HEK293 (cell line): ENCODE results near the gene SLC4A1AP.
A peak's percentile ranks its signal among the peaks of the same experiment; 100 is the strongest.

Experiments used
- CTCF ChIA-PET: fragments of 350-600 bp; formaldehyde crosslinking; extraction: SDS; loops from one replicate; lab custom pipeline; 2021; ENCODE audit warnings: antibody characterized with exemption; lab: Yijun Ruan, JAX
- POLR2A ChIA-PET: fragments of 300-600 bp; formaldehyde crosslinking; extraction: SDS; loops from one replicate; lab custom pipeline; 2020; ENCODE audit warnings: antibody characterized with exemption, inconsistent platforms; lab: Yijun Ruan, JAX
- H3K27ac ChIP-seq: fragments of 200-500 bp; sonication (Bioruptor generic); 2 replicates; pipeline ENCODE4 v1.5.1; 2014; ENCODE audit warnings: low read depth, low read length, control low read depth, inconsistent platforms; ENCODE audit errors: extremely low read depth
- H3K36me3 ChIP-seq, 2 experiments: fragments of 200-500 bp in 1 of 2; sonication (Bioruptor generic) in 1 of 2; 1 replicate in 1 of 2; 2 replicates in 1 of 2; pipeline ENCODE4 v1.5.1; 2014 to 2017; ENCODE audit warnings: inconsistent platforms in 2 of 2, low read length in 2 of 2; ENCODE audit not compliant: control insufficient read depth in 2 of 2, insufficient read depth in 1 of 2
- H3K4me1 ChIP-seq: fragments of 200-500 bp; sonication (Bioruptor generic); 2 replicates; pipeline ENCODE4 v1.5.1; 2014; ENCODE audit warnings: mild to moderate bottlenecking, low read length, inconsistent platforms; ENCODE audit not compliant: control insufficient read depth, insufficient read depth
- H3K4me3 ChIP-seq: 2 replicates; pipeline ENCODE4 v1.5.1; 2011; ENCODE audit warnings: low read depth, mild to moderate bottlenecking, control low read depth, low read length, moderate library complexity
- H3K9me3 ChIP-seq: fragments of 200-500 bp; sonication (Bioruptor generic); 2 replicates; pipeline ENCODE4 v1.5.1; 2014; ENCODE audit warnings: low read depth, low read length, inconsistent platforms; ENCODE audit not compliant: control insufficient read depth, insufficient read depth
- GLIS2 ChIP-seq: fragments of 450-650 bp; formaldehyde crosslinking; IDR thresholded peaks from 2 replicates; pipeline ENCODE4 v1.5.1; 2016; ENCODE audit warnings: missing biosample characterization, missing genetic modification characterization
- HOXA7 ChIP-seq: sonication (generic); formaldehyde crosslinking; IDR thresholded peaks from 2 replicates; pipeline ENCODE4 v1.8.1; 2022; ENCODE audit warnings: missing genetic modification reagents, borderline replicate concordance
- HOXC10 ChIP-seq: sonication (generic); formaldehyde crosslinking; IDR thresholded peaks from 2 replicates; pipeline ENCODE4 v1.8.1; 2023; ENCODE audit warnings: mild to moderate bottlenecking, missing genetic modification reagents
- OVOL3 ChIP-seq: fragments of 450-650 bp; formaldehyde crosslinking; IDR thresholded peaks from 2 replicates; pipeline ENCODE4 v1.5.1; 2016; ENCODE audit warnings: missing biosample characterization, missing genetic modification characterization
- PRDM2 ChIP-seq: fragments of 450-650 bp; formaldehyde crosslinking; IDR thresholded peaks from 2 replicates; pipeline ENCODE4 v1.5.1; 2016; ENCODE audit warnings: missing biosample characterization, missing genetic modification characterization, borderline replicate concordance
- SP7 ChIP-seq: fragments of 450-650 bp; formaldehyde crosslinking; IDR thresholded peaks from 2 replicates; pipeline ENCODE4 v1.5.1; 2016; ENCODE audit warnings: missing biosample characterization, missing genetic modification characterization
- ZNF132 ChIP-seq: fragments of 450-650 bp; formaldehyde crosslinking; IDR thresholded peaks from 2 replicates; pipeline ENCODE4 v1.5.1; 2017; ENCODE audit warnings: missing biosample characterization, missing genetic modification characterization, borderline replicate concordance
- ZNF146 ChIP-seq: fragments of 450-650 bp; formaldehyde crosslinking; IDR thresholded peaks from 2 replicates; pipeline ENCODE4 v1.5.1; 2016; ENCODE audit warnings: missing biosample characterization, missing genetic modification characterization
- ZNF155 ChIP-seq: fragments of 450-650 bp; formaldehyde crosslinking; IDR thresholded peaks from 2 replicates; pipeline ENCODE4 v1.5.1; 2016; ENCODE audit warnings: missing biosample characterization, missing genetic modification characterization
- ZNF184 ChIP-seq: fragments of 450-650 bp; IDR thresholded peaks from 2 replicates; pipeline ENCODE4 v1.5.1; 2018; ENCODE audit warnings: missing biosample characterization, mild to moderate bottlenecking, missing genetic modification characterization
- ZNF211 ChIP-seq: fragments of 450-650 bp; formaldehyde crosslinking; IDR thresholded peaks from 2 replicates; pipeline ENCODE4 v1.5.1; 2016; ENCODE audit warnings: low read depth, missing biosample characterization, missing genetic modification characterization
- ZNF366 ChIP-seq: fragments of 450-650 bp; formaldehyde crosslinking; conservative IDR thresholded peaks from 2 replicates; pipeline ENCODE4 v1.5.1; 2016; ENCODE audit warnings: missing biosample characterization, missing genetic modification characterization
- ZNF707 ChIP-seq: fragments of 450-650 bp; formaldehyde crosslinking; IDR thresholded peaks from 2 replicates; pipeline ENCODE4 v1.5.1; 2016; ENCODE audit warnings: missing biosample characterization, missing genetic modification characterization
- ZNF837 ChIP-seq: fragments of 450-650 bp; formaldehyde crosslinking; IDR thresholded peaks from 2 replicates; pipeline ENCODE4 v1.5.1; 2016; ENCODE audit warnings: missing biosample characterization, missing genetic modification characterization

Gene SLC4A1AP

GRCh38 chr2:27738349-27739057 is 74.8 kb downstream of the SLC4A1AP start:
- no peak overlapping the region for H3K4me3 ChIP-seq
- no peaks in the 10 kb centered on the region for H3K36me3 ChIP-seq
- TF ChIP-seq HOXC10 (no peak), OVOL3 (no peak), ZNF837 (tag by site-specific recombination) (no peak), SP7 (tag by site-specific recombination) (no peak), ZNF366 (tag by site-specific recombination) (no peak), ZNF211 (tag by site-specific recombination) (no peak), ZNF707 (tag by site-specific recombination) (no peak), PRDM2 (no peak), ZNF155 (tag by site-specific recombination) (no peak)
- H3K4me1 ChIP-seq = no peaks in the 10 kb centered on the region
- POLR2A ChIA-PET = no interaction called here
- no peaks in the 10 kb centered on the region for H3K9me3 ChIP-seq
- CTCF ChIA-PET = no interaction called here
- H3K27ac ChIP-seq = no peak overlapping the region

- CTCF ChIA-PET = no interaction called here
Measured at GRCh38 chr2:27739058-27739373, 75.3 kb downstream of the SLC4A1AP start.

GRCh38 chr2:27741673-27742072 is 78.0 kb downstream of the SLC4A1AP start:
- POLR2A ChIA-PET = interaction anchor here (0.8 kb wide), 1 partner anchor 539 kb away, joined by 3 read pairs; no protein-coding TSS in a partner anchor
- Histone ChIP-seq H3K4me3 (no peak overlapping the region), H3K9me3 (no peaks in the 10 kb centered on the region), H3K27ac (no peak overlapping the region), H3K4me1 (no peaks in the 10 kb centered on the region), H3K36me3 (no peaks in the 10 kb centered on the region)
- CTCF ChIA-PET = interaction anchor here (0.6 to 2.7 kb wide), 4 partner anchors 18 to 901 kb away, joined by 3 to 8 read pairs (median 6); no protein-coding TSS in a partner anchor
- TF ChIP-seq HOXA7 (CRISPR knock-in tag) (no peak), GLIS2 (tag by site-specific recombination) (no peak)

More at GRCh38 chr2:27739058-27739373, 75.3 kb downstream of the SLC4A1AP start:
- H3K27ac ChIP-seq = no peak overlapping the region
- no peak overlapping the region for H3K4me3 ChIP-seq
- no peaks in the 10 kb centered on the region for H3K9me3 ChIP-seq
- H3K36me3 ChIP-seq = no peaks in the 10 kb centered on the region
- POLR2A ChIA-PET = no interaction called here
- H3K4me1 ChIP-seq = no peaks in the 10 kb centered on the region
- TF ChIP-seq ZNF184 (tag by site-specific recombination) = no peak
- TF ChIP-seq ZNF146 = peak; percentile 72
- no peak for TF ChIP-seq ZNF132 (tag by site-specific recombination)
